Psoas muscle (tissue), 8 donors: Measurements from ENCODE around the gene VIPR1. TPM values are rescaled to one million over a fixed set of nuclear protein-coding genes. Genes with fewer than 3 reads are reported as not detected.

Experiments used
- ATAC-seq, 4 donors: fragments of 200-7000 bp; cut with Tn5 transposase; one replicate each; pipeline ENCODE4 v1.9.1; 2020; ENCODE audit warnings: moderate library complexity in 3 of 4, mild to moderate bottlenecking in 2 of 4
- DNase-seq, 2 donors: peaks; one replicate each; pipeline ENCODE4 v3.0.0-alpha.2; 2020
- H3K27ac ChIP-seq: fragments of 200-600 bp; one replicate; pipeline ENCODE4 v1.8.0; 2022
- H3K27me3 ChIP-seq, 3 donors: fragments of 200-600 bp in 1 of 3; one replicate each; pipeline versions ENCODE4 v1.6.1 to v1.8.0; 2013 to 2022; ENCODE audit warnings: low read length in 2 of 3, mild to moderate bottlenecking in 2 of 3, moderate library complexity in 1 of 3; ENCODE audit not compliant: insufficient read depth in 3 of 3
- H3K36me3 ChIP-seq, 2 donors: fragments of 200-600 bp in 1 of 2; one replicate each; pipeline versions ENCODE4 v1.6.1 to v1.8.0; 2013 to 2022; ENCODE audit warnings: low read depth in 1 of 2, mild to moderate bottlenecking in 1 of 2, moderate library complexity in 1 of 2; ENCODE audit not compliant: insufficient read depth in 1 of 2
- H3K4me1 ChIP-seq: fragments of 200-600 bp; one replicate; pipeline ENCODE4 v1.8.0; 2022
- H3K4me3 ChIP-seq: fragments of 200-600 bp; one replicate; pipeline ENCODE4 v1.8.0; 2022; ENCODE audit warnings: mild to moderate bottlenecking
- H3K9me3 ChIP-seq: fragments of 200-600 bp; one replicate; pipeline ENCODE4 v1.8.0; 2022
- WGBS, 3 donors: extraction: QIAGEN DNeasy Blood & Tissue Kit; methylation state at CpG; one replicate each; pipeline versions ENCODE4 v1.1.6 to v1.1.7; 2013; 5-methylcytosine and 5-hydroxymethylcytosine counted together
- intact Hi-C, 2 donors: fragments of 100-400 bp; cut with DNase I; formaldehyde crosslinking; loops; one replicate each; pipeline versions ENCODE4 v1.11.0 to v1.14.2; 2022
- long read RNA-seq, 2 donors: library from polyadenylated mRNA; unstranded; transcript quantifications; one replicate each; pipeline ENCODE4 v2.0.0, GENCODE V29; 2021
- polyA plus RNA-seq, 3 donors: library from polyadenylated mRNA; stranded (reverse); fragments of 200-250 nt; gene quantifications; one replicate each; pipeline ENCODE4 v1.2.3, GENCODE V29; 2013
- total RNA-seq, 4 donors: library from RNA; stranded (reverse); fragmentation: NEBNext Ultra II Directional in 2 of 4; extraction: Animal tissue kit (Norgen Biotek cat#: 25700) in 2 of 4; gene quantifications; one replicate each; pipeline versions ENCODE4 v1.2.1 to v1.2.4, GENCODE V29; 2021 to 2023
- TF ChIP-seq, protein P1 (sequence below): fragments of 200-600 bp; IDR thresholded peaks from one replicate; pipeline ENCODE4 v1.8.0; 2022; ENCODE audit warnings: antibody characterized with exemption
- donor health status: healthy with polysubstance abuse.
- donor health status: DM: no; HTN: no; CAD: no; lungs with moderate emphysema.
- donor health status: Bipolar disorder and iron deficiency.
- donor health status: healthy.
- donor health status: DM: yes; HTN: yes; CAD: no.
- donor health status: DM: no; HTN: no; CAD: no.
- donor health status: DM: no; HTN: no; CAD: no.
- donor health status: DM: yes; HTN: yes; CAD: no.

Gene VIPR1, protein sequence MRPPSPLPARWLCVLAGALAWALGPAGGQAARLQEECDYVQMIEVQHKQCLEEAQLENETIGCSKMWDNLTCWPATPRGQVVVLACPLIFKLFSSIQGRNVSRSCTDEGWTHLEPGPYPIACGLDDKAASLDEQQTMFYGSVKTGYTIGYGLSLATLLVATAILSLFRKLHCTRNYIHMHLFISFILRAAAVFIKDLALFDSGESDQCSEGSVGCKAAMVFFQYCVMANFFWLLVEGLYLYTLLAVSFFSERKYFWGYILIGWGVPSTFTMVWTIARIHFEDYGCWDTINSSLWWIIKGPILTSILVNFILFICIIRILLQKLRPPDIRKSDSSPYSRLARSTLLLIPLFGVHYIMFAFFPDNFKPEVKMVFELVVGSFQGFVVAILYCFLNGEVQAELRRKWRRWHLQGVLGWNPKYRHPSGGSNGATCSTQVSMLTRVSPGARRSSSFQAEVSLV
- total RNA-seq (1 to 10 TPM in 2 of 4 donors, under 1 TPM in 2; 0.37 to 1.8 (median 1.0) TPM), polyA plus RNA-seq (under 1 TPM; 0.28 to 0.95 (median 0.69) TPM)
- long read RNA-seq, donor 1: 0 reads
- long read RNA-seq, donor 2, partial matches to known transcripts: 0 of 1 reads
- long read RNA-seq, donor 2, other reads (novel, unspliced or antisense): 1 of 1 reads

DNA sequence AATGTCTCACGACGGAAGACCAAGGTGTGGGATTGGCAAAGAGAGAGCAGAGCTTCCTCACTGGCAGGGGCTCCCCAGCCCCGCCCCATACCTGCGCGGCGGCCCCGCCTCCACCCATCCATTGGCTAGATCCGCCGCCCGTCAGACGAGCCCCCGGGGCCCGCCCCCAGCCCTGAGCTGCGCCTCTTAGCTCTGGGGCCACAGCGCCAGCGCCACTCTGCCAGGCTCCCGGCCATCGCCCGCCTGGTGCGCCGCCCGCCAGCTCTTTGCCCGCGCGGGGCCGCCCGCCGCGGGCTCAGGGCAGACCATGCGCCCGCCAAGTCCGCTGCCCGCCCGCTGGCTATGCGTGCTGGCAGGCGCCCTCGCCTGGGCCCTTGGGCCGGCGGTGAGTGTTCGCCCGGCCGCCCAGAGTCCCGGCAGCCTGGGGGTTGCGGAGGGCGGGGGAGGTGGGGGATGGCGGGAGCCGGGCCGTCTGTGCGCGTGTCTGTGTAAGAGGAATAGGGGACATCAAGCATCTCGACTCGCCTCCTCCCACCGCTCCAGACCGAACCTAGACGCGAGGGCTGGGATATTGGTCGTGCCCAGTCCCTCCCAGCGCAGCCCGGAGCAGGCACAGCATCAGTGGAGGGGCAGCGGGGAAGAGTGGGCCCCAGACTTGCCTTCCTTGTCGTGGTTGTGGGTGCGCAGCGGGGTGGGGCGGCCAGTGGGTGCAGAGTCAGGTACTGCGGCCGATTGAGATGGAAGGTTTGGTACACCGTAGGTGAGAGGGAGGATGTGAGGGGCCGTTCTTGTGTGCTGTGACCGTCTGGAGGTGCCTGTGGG is at the start of gene VIPR1:
VIPR1 (plus strand) TSS at position 215 of the 822 bp plus-strand sequence; CDS start at position 308, 93 bp downstream.
- peak within 1 kb of the TSS; percentile 61 for H3K4me3 ChIP-seq
- ATAC-seq (peak; percentile 75 to 86 (median 83)), DNase-seq (peak; percentile 63 to 73)
- H3K36me3 ChIP-seq: no peaks in the 10 kb centered on the region
- no peak within 1 kb of the TSS for H3K27ac ChIP-seq
- intact Hi-C loops: no loop called here
- H3K4me1 ChIP-seq: peaks cover 8% of the 10 kb centered on the region
- TF ChIP-seq, protein P1, sequence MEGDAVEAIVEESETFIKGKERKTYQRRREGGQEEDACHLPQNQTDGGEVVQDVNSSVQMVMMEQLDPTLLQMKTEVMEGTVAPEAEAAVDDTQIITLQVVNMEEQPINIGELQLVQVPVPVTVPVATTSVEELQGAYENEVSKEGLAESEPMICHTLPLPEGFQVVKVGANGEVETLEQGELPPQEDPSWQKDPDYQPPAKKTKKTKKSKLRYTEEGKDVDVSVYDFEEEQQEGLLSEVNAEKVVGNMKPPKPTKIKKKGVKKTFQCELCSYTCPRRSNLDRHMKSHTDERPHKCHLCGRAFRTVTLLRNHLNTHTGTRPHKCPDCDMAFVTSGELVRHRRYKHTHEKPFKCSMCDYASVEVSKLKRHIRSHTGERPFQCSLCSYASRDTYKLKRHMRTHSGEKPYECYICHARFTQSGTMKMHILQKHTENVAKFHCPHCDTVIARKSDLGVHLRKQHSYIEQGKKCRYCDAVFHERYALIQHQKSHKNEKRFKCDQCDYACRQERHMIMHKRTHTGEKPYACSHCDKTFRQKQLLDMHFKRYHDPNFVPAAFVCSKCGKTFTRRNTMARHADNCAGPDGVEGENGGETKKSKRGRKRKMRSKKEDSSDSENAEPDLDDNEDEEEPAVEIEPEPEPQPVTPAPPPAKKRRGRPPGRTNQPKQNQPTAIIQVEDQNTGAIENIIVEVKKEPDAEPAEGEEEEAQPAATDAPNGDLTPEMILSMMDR: no peak
- H3K9me3 ChIP-seq: no peaks in the 10 kb centered on the region
- 8 to 10% (median 9%) methylated on average over 49 to 69 of the region's 69 CpGs for WGBS, 3 donors
- peaks cover 0 to 36% (median 15%) of the 10 kb centered on the region in 3 donors for H3K27me3 ChIP-seq

DNA sequence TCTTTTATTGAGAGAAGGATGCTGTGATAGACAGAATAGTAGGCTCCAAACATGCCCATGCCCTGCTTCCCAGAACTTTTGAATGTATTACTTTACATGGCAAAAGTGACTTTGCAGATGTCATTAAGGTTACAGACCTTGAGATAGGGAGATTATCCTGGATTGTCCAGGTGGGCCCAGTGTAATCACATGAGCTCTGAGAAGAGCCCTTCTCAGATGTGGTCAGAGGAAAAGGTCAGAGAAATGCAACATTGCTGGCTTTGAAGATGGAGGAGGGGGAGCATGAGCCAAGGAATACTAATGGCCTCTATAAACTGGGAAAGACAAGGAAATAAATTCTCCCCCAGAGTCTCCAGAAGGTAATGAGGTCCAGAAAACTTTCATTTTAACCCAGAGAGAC is 46.2 kb upstream of the VIPR1 start:
- Histone ChIP-seq H3K36me3 (no peaks in the 10 kb centered on the region), H3K27me3 (no peaks in the 10 kb centered on the region), H3K4me3 (no peak overlapping the region), H3K27ac (no peak overlapping the region), H3K9me3 (no peaks in the 10 kb centered on the region), H3K4me1 (no peaks in the 10 kb centered on the region)
- DNase-seq (no peak), ATAC-seq (no peak)
- intact Hi-C loops: no loop called here
- TF ChIP-seq, protein P1: no peak

DNA sequence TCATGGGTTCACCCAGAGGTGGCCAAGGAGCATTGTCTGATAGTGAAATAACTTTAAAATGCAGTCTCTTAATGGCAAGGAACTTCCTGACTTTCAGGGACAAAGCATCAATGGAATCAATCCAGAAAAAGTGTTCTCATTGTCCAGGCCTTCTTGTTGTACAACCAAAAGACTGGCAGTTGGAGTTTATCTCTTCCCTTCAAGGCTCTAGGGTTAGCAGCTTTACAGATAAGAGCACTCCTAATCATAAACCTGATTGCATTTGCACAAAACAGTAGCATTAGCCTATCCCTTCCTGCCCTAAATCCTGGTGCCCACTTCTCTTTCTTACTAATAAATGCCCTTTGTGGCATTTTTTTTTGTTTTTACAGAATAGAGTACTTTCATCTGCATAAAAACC is 43.3 kb upstream of the VIPR1 start:
- TF ChIP-seq, protein P1: no peak
- Histone ChIP-seq H3K27ac (no peak overlapping the region), H3K27me3 (no peaks in the 10 kb centered on the region), H3K4me3 (no peak overlapping the region), H3K9me3 (no peaks in the 10 kb centered on the region), H3K36me3 (no peaks in the 10 kb centered on the region), H3K4me1 (no peaks in the 10 kb centered on the region)
- ATAC-seq (no peak), DNase-seq (no peak)
- intact Hi-C loops: no loop called here

DNA sequence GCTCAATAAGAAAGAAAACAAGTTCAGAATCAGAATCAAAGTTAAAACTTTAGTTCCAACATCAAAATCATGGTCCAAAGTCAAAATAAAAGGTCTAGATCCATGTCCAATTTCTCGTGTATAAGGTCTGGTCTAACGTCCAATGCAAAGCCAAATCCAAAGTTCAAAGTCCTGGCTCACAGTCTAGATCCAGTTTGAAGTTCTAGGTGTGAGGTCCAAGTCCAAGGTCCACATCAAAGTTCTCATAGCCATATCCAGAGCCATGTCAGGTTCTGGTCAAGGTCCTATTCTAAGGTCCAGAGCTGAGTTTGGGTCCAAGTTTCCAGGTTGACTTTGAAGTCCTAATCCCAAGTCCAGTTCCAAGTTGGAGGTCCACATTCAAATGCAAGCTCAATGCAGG is 40.7 kb upstream of the VIPR1 start:
- Histone ChIP-seq H3K36me3 (no peaks in the 10 kb centered on the region), H3K4me1 (no peaks in the 10 kb centered on the region), H3K27ac (no peak overlapping the region), H3K4me3 (no peak overlapping the region), H3K9me3 (no peaks in the 10 kb centered on the region), H3K27me3 (no peaks in the 10 kb centered on the region)
- WGBS, 3 donors: 77 to 86% (median 86%) methylated on average over 2 of the region's 2 CpGs
- TF ChIP-seq, protein P1: no peak
- intact Hi-C loops: no loop called here
- ATAC-seq (no peak), DNase-seq (no peak)
